Keratinocyte (primary cell): ENCODE measurements around the gene GBP7. TPM values are rescaled to one million over a fixed set of nuclear protein-coding genes. Genes with fewer than 3 reads are reported as not detected.

Experiments used
- DNase-seq: peaks from one replicate; pipeline ENCODE4 v3.0.0-alpha.2; 2011; ENCODE audit warnings: low read depth, missing footprints, low spot score
- FAIRE-seq: peaks from 2 replicates; lab custom pipeline; 2011; peaks lifted over from hg19 to GRCh38; lab: Jason Lieb, UNC
- H2AFZ ChIP-seq: 2 replicates; pipeline ENCODE4 v1.6.0; 2012; ENCODE audit warnings: low read length, control low read depth, inconsistent platforms; ENCODE audit not compliant: control insufficient read depth
- H3K27ac ChIP-seq: 2 replicates; pipeline ENCODE4 v1.5.1; 2011; ENCODE audit warnings: low read length; ENCODE audit not compliant: control insufficient read depth, insufficient read depth
- H3K27me3 ChIP-seq: 3 replicates; pipeline ENCODE4 v1.6.0; 2011; ENCODE audit warnings: low read length; ENCODE audit not compliant: control insufficient read depth, insufficient read depth; ENCODE audit errors: extremely low read depth
- H3K36me3 ChIP-seq, 2 experiments: 2 replicates in 1 of 2; 3 replicates in 1 of 2; pipeline ENCODE4 v1.5.1; 2011; ENCODE audit warnings: low read length in 2 of 2, mild to moderate bottlenecking in 1 of 2; ENCODE audit not compliant: control insufficient read depth in 2 of 2, insufficient read depth in 2 of 2; ENCODE audit errors: extremely low read depth in 1 of 2
- H3K4me1 ChIP-seq: 3 replicates; pipeline ENCODE4 v1.5.1; 2011; ENCODE audit warnings: low read length; ENCODE audit not compliant: control insufficient read depth, insufficient read depth; ENCODE audit errors: extremely low read depth
- H3K4me2 ChIP-seq: 3 replicates; pipeline ENCODE4 v1.6.0; 2011; ENCODE audit warnings: low read depth, low read length; ENCODE audit not compliant: control insufficient read depth, insufficient read depth; ENCODE audit errors: extremely low read depth
- H3K4me3 ChIP-seq, 3 experiments: fragments of 200-600 bp in 1 of 3; sonication (generic) in 1 of 3; 2 replicates in 2 of 3; 3 replicates in 1 of 3; pipeline ENCODE4 v1.5.1; 2011 to 2016; ENCODE audit warnings: low read length in 3 of 3, mild to moderate bottlenecking in 3 of 3, control low read depth in 2 of 3, inconsistent platforms in 1 of 3, low read depth in 1 of 3, mixed read lengths in 1 of 3, mixed run types in 1 of 3, moderate library complexity in 1 of 3; ENCODE audit not compliant: control insufficient read depth in 2 of 3, insufficient read depth in 2 of 3; ENCODE audit errors: extremely low read depth in 1 of 3
- H3K79me2 ChIP-seq: 2 replicates; pipeline ENCODE4 v1.6.0; 2012; ENCODE audit warnings: low read length; ENCODE audit not compliant: control insufficient read depth, insufficient read depth
- H3K9ac ChIP-seq: 3 replicates; pipeline ENCODE4 v1.6.0; 2011; ENCODE audit warnings: low read length; ENCODE audit not compliant: control insufficient read depth, insufficient read depth; ENCODE audit errors: extremely low read depth
- H3K9me1 ChIP-seq: 3 replicates; pipeline ENCODE4 v1.6.0; 2011; ENCODE audit warnings: low read length; ENCODE audit not compliant: control insufficient read depth, insufficient read depth; ENCODE audit errors: extremely low read depth
- H3K9me3 ChIP-seq: 2 replicates; pipeline ENCODE4 v1.5.1; 2012; ENCODE audit warnings: low read depth, low read length; ENCODE audit not compliant: control insufficient read depth
- H4K20me1 ChIP-seq: 3 replicates; pipeline ENCODE4 v1.6.0; 2011; ENCODE audit warnings: low read length; ENCODE audit not compliant: control insufficient read depth, insufficient read depth; ENCODE audit errors: extremely low read depth
- EZH2 ChIP-seq: IDR thresholded peaks from one replicate; pipeline ENCODE4 v1.6.1; 2012; ENCODE audit warnings: inconsistent platforms, mild to moderate bottlenecking, low read length, moderate library complexity
- dilution Hi-C: fragments of 300-500 bp; cut with MboI; formaldehyde crosslinking; loops from one replicate; pipeline ENCODE4 v1.7.0; 2020; ENCODE audit warnings: low sequenced_read_pairs; ENCODE audit not compliant: extremely low pct_ligation_motif_present
- polyA plus RNA-seq, 5 experiments: library from polyadenylated mRNA; depleted of rRNA in 3 of 5; stranded (reverse) in 3 of 5; stranded (forward) in 1 of 5; unstranded in 1 of 5; fragments of >200 nt; gene quantifications; 1 replicate in 1 of 5; 2 replicates in 3 of 5; 3 replicates in 1 of 5; pipeline versions ENCODE4 v1.2.1 to v1.2.3, GENCODE V29; 2011 to 2012; ENCODE audit warnings: missing spikeins in 2 of 5, low read depth in 1 of 5, low replicate concordance in 1 of 5
- TF ChIP-seq, protein P1 (sequence below), 3 experiments: IDR thresholded peaks in 1 of 3; conservative IDR thresholded peaks in 1 of 3; optimal IDR thresholded peaks in 1 of 3; 2 replicates in 2 of 3; 3 replicates in 1 of 3; pipeline versions ENCODE3 to v1.5.1; 2011; ENCODE audit warnings: low read length in 3 of 3, mild to moderate bottlenecking in 3 of 3, moderate library complexity in 2 of 3, control low read depth in 1 of 3, inconsistent platforms in 1 of 3; ENCODE audit not compliant: insufficient read depth in 2 of 3; ENCODE audit errors: extremely low read depth in 1 of 3

Gene GBP7
- polyA plus RNA-seq, 1 donor (not counting 4 experiments of a cell fraction or from before 2014, with no cell fraction given) = not detected

DNA sequence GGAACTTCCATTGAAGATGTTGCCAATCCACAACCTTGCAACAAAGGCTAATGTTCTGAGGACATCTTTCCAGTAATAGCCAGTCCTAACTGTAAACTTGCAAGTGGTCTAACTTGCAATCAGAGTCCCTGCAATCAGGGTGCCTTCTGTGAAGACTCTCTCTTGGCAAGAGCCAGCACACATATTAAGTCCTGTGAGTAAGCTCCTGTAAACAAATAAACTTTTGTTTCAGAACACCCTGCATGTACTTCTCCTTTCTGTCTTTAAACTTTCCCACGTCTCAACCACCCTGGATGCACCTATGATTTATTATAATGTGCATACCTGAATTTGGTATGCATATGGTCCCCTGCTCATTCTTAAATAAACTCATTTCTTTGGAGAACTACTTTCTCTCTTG is 9.1 kb downstream of the GBP7 start:
- dilution Hi-C loops = no loop called here
- Histone ChIP-seq H3K4me1 (no peaks in the 10 kb centered on the region), H3K27ac (no peak overlapping the region), H3K9me1 (no peaks in the 10 kb centered on the region), H4K20me1 (no peaks in the 10 kb centered on the region), H3K36me3 (no peaks in the 10 kb centered on the region), H2AFZ (no peak overlapping the region), H3K4me2 (no peak overlapping the region), H3K27me3 (no peaks in the 10 kb centered on the region), H3K79me2 (no peaks in the 10 kb centered on the region), H3K9me3 (no peaks in the 10 kb centered on the region), H3K4me3 (no peak overlapping the region), H3K9ac (no peak overlapping the region)
- no peak for FAIRE-seq
- TF ChIP-seq, protein P1, sequence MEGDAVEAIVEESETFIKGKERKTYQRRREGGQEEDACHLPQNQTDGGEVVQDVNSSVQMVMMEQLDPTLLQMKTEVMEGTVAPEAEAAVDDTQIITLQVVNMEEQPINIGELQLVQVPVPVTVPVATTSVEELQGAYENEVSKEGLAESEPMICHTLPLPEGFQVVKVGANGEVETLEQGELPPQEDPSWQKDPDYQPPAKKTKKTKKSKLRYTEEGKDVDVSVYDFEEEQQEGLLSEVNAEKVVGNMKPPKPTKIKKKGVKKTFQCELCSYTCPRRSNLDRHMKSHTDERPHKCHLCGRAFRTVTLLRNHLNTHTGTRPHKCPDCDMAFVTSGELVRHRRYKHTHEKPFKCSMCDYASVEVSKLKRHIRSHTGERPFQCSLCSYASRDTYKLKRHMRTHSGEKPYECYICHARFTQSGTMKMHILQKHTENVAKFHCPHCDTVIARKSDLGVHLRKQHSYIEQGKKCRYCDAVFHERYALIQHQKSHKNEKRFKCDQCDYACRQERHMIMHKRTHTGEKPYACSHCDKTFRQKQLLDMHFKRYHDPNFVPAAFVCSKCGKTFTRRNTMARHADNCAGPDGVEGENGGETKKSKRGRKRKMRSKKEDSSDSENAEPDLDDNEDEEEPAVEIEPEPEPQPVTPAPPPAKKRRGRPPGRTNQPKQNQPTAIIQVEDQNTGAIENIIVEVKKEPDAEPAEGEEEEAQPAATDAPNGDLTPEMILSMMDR (optimal IDR thresholded peaks at IDR 0.05 in 1 of 3, IDR thresholded peaks at IDR 0.05 in 1 of 3, conservative IDR thresholded peaks at IDR 0.05 in 1 of 3; ENCODE audit: extremely low read depth in 1 of 3, insufficient read depth in 2 of 3, low read length in 3 of 3) = no peak
- no peak for TF ChIP-seq EZH2
- no peak for DNase-seq

DNA sequence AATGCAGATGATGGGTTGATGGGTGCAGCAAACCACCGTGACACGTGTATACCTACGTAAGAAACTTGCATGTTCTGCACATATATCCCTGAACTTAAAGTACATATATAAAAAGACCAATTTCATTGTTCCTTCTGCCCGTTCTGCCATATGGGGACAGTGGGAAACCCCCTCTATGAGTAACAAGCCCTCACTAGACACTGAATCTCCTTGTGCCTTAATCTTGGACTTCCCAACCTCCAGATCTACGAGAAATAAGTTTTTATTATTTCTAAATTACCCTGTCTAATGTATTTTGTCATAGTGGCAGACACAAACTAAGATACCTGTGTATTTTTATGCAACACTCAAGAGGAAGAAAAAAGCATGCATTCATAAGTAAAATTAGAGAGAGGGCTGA is 10.0 kb downstream of the GBP7 start:
- dilution Hi-C loops = no loop called here
- H3K4me2 ChIP-seq = no peak overlapping the region
- no peaks in the 10 kb centered on the region for H4K20me1 ChIP-seq
- H3K4me3 ChIP-seq = no peak overlapping the region
- H3K27ac ChIP-seq = no peak overlapping the region
- no peaks in the 10 kb centered on the region for H3K4me1 ChIP-seq
- FAIRE-seq = no peak
- no peaks in the 10 kb centered on the region for H3K9me1 ChIP-seq
- no peaks in the 10 kb centered on the region for H3K36me3 ChIP-seq
- H3K9ac ChIP-seq = no peak overlapping the region
- H3K79me2 ChIP-seq = no peaks in the 10 kb centered on the region
- no peak for DNase-seq
- no peak overlapping the region for H2AFZ ChIP-seq
- TF ChIP-seq, protein P1 (optimal IDR thresholded peaks at IDR 0.05 in 1 of 3, IDR thresholded peaks at IDR 0.05 in 1 of 3, conservative IDR thresholded peaks at IDR 0.05 in 1 of 3; ENCODE audit: extremely low read depth in 1 of 3, insufficient read depth in 2 of 3, low read length in 3 of 3) = no peak
- H3K9me3 ChIP-seq = no peaks in the 10 kb centered on the region
- H3K27me3 ChIP-seq = no peaks in the 10 kb centered on the region
